ENCODE data around the gene CMSS1.

DNA sequence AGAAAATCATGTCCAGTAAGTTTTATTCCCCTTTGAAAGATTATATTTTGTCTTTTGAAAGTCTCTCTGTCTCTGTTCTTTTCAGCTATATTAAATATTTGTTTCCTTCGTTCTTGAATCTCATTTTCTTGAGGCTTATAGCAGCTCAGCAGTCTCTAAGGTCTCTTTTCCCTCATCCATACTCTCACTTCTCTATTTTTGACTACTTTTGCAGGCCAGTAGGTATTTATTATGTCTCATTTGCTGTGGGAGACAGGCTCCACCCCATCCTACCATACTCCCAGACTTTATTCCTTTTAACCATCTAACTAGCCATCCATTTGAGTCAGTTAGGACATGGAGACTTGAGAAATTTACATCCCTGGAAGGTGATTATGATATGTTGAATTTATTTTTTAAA is 225.6 kb downstream of the CMSS1 start:
- TF ChIP-seq SP2 (CRISPR knock-in tag; IDR thresholded peaks at IDR 0.05): no peak
- no peak for TF ChIP-seq ZNF3 (CRISPR knock-in tag; IDR thresholded peaks at IDR 0.05)
- TF ChIP-seq YY1 (IDR thresholded peaks at IDR 0.05; ENCODE audit: insufficient read depth, insufficient replicate concordance, low read depth, low read length): no peak

Data from HepG2 (cell line).